GM19193 (cell line): Measurements from ENCODE around the gene KPNA1.

Experiments used
- POLR2A ChIP-seq: IDR thresholded peaks from 4 replicates; pipeline ENCODE4 v1.6.1; 2011; ENCODE audit not compliant: insufficient read depth, insufficient read length; ENCODE audit errors: extremely low read depth

Gene KPNA1

GRCh38 chr3:122387709-122388108 lies 127.0 kb downstream of the KPNA1 start:
- TF ChIP-seq POLR2A: no peak

GRCh38 chr3:122383771-122384697 lies 130.7 kb downstream of the KPNA1 start, which contains the start of gene FAM162A:
TSS of gene FAM162A (plus strand) at chr3:122384182. CDS start at chr3:122384266, 84 bp downstream.
- TF ChIP-seq POLR2A: peak; percentile 90

GRCh38 chr3:122382888-122383666 lies 131.7 kb downstream of the KPNA1 start, which contains the start of gene MIX23:
TSS of gene MIX23 (minus strand) at chr3:122383231. CDS start at chr3:122383224, 7 bp downstream.
- TF ChIP-seq POLR2A: peak; percentile 81

GRCh38 chr3:122377975-122378374 lies 136.8 kb downstream of the KPNA1 start:
- no peak for TF ChIP-seq POLR2A

GRCh38 chr3:122374034-122374433 lies 140.7 kb downstream of the KPNA1 start:
- TF ChIP-seq POLR2A: no peak
